GM12878 (cell line): ENCODE results near the gene EDARADD. TPM values are rescaled to one million over a fixed set of nuclear protein-coding genes. Genes with fewer than 3 reads are reported as not detected.

Source experiments
- ATAC-seq: fragments of 200-7000 bp; cut with Tn5 transposase; 3 replicates; pipeline ENCODE4 v1.9.1; 2020; ENCODE audit warnings: mild to moderate bottlenecking, moderate library complexity
- BruUV-seq: library from RNA; stranded (reverse); fragments of 400-500 nt; replicated peaks from 2 replicates; lab custom pipeline; 2021; lab: Mats Ljungman, UMichigan
- CTCF ChIA-PET: fragments of 300-600 bp; sonication (Branson Sonifier 250); formaldehyde crosslinking; extraction: SDS; loops from one replicate; lab custom pipeline; 2021; ENCODE audit warnings: inconsistent platforms; lab: Yijun Ruan, JAX
- POLR2A ChIA-PET: fragments of 350-600 bp; formaldehyde crosslinking; extraction: SDS; loops from one replicate; lab custom pipeline; 2021; ENCODE audit warnings: inconsistent platforms; lab: Charles Lee
- RAD21 ChIA-PET: fragments of 300-600 bp; sonication (Branson Sonifier 250); formaldehyde crosslinking; loops from one replicate; lab custom pipeline; 2023; ENCODE audit warnings: antibody characterized with exemption; ENCODE audit not compliant: unreplicated experiment; lab: Charles Lee
- SMC1A ChIA-PET: fragments of 300-600 bp; sonication (Branson Sonifier 250); formaldehyde crosslinking; loops from one replicate; lab custom pipeline; 2023; ENCODE audit not compliant: unreplicated experiment, uncharacterized antibody; lab: Charles Lee
- DNase-seq: peaks from one replicate; pipeline ENCODE4 v3.0.0-alpha.2; 2011; ENCODE audit warnings: low read depth, low spot score
- FAIRE-seq: peaks from 3 replicates; lab custom pipeline; 2011; peaks lifted over from hg19 to GRCh38; lab: Jason Lieb, UNC
- H2AFZ ChIP-seq: 2 replicates; pipeline ENCODE4 v1.6.0; 2011; ENCODE audit warnings: low read depth, low read length, control low read depth; ENCODE audit not compliant: control insufficient read depth
- H3K27ac ChIP-seq: 2 replicates; pipeline ENCODE4 v1.5.1; 2011; ENCODE audit warnings: control low read depth; ENCODE audit not compliant: control insufficient read depth, insufficient read depth
- H3K27me3 ChIP-seq, 2 experiments: replicated peaks in 1 of 2; 2 replicates each; pipeline versions ENCODE4 v1.6.0 to v1.6.1; 2011; ENCODE audit warnings: low read length in 1 of 2; ENCODE audit not compliant: control insufficient read depth in 2 of 2, insufficient read depth in 2 of 2
- H3K36me3 ChIP-seq, 2 experiments: 2 replicates each; pipeline ENCODE4 v1.5.1; 2011; ENCODE audit warnings: low read length in 1 of 2; ENCODE audit not compliant: control insufficient read depth in 2 of 2, insufficient read depth in 2 of 2
- H3K4me1 ChIP-seq: 2 replicates; pipeline ENCODE4 v1.6.1; 2011; ENCODE audit warnings: mild to moderate bottlenecking, low read length, moderate library complexity, mixed read lengths; ENCODE audit not compliant: control insufficient read depth, insufficient read depth
- H3K4me2 ChIP-seq: 2 replicates; pipeline ENCODE4 v1.6.0; 2011; ENCODE audit warnings: control low read depth; ENCODE audit not compliant: control insufficient read depth, insufficient read depth
- H3K4me3 ChIP-seq: fragments of 200-600 bp; sonication (generic); 2 replicates; pipeline ENCODE4 v1.5.1; 2016
- H3K79me2 ChIP-seq: 2 replicates; pipeline ENCODE4 v1.6.0; 2011; ENCODE audit warnings: low read length; ENCODE audit not compliant: control insufficient read depth, insufficient read depth
- H3K9ac ChIP-seq: 2 replicates; pipeline ENCODE4 v1.8.0; 2011; ENCODE audit warnings: low read length, control low read depth, mixed read lengths; ENCODE audit not compliant: control insufficient read depth, insufficient read depth
- H3K9me3 ChIP-seq: replicated peaks from 3 replicates; pipeline ENCODE4 v1.5.1; 2011; ENCODE audit warnings: mild to moderate bottlenecking, low read length; ENCODE audit not compliant: control insufficient read depth, insufficient read depth
- H4K20me1 ChIP-seq: 2 replicates; pipeline ENCODE4 v1.6.0; 2011; ENCODE audit not compliant: control insufficient read depth, insufficient read depth
- ATF7 ChIP-seq: fragments of 450-650 bp; IDR thresholded peaks from 2 replicates; pipeline ENCODE4 v1.6.1; 2016; ENCODE audit warnings: low read depth, mild to moderate bottlenecking
- FOXM1 ChIP-seq: IDR thresholded peaks from 2 replicates; pipeline ENCODE4 v1.6.1; 2012; ENCODE audit warnings: low read depth, mild to moderate bottlenecking, inconsistent platforms, low read length, moderate library complexity
- GABPA ChIP-seq: IDR thresholded peaks from 2 replicates; pipeline ENCODE4 v1.6.1; 2014; ENCODE audit warnings: antibody characterized with exemption, low read depth, mild to moderate bottlenecking, inconsistent platforms
- GATAD2B ChIP-seq: fragments of 450-650 bp; conservative IDR thresholded peaks from 2 replicates; pipeline ENCODE4 v1.6.1; 2017; ENCODE audit warnings: low read depth, mild to moderate bottlenecking, moderate library complexity
- IKZF2 ChIP-seq, 2 experiments: fragments of 450-650 bp; IDR thresholded peaks; 2 replicates each; pipeline ENCODE4 v1.6.1; 2017; ENCODE audit warnings: mild to moderate bottlenecking in 2 of 2, moderate library complexity in 2 of 2
- JUNB ChIP-seq: IDR thresholded peaks from 2 replicates; pipeline ENCODE4 v1.6.1; 2016; ENCODE audit warnings: antibody characterized with exemption, mild to moderate bottlenecking
- MEF2A ChIP-seq: IDR thresholded peaks from 2 replicates; pipeline ENCODE4 v1.6.1; 2011; ENCODE audit warnings: low read depth, mild to moderate bottlenecking, low read length, moderate library complexity; ENCODE audit not compliant: insufficient read depth
- NFYA ChIP-seq: IDR thresholded peaks from 2 replicates; pipeline ENCODE4 v1.6.1; 2011; ENCODE audit warnings: low read depth, mild to moderate bottlenecking, low read length, improper control_type of control experiment, borderline replicate concordance
- NR2C1 ChIP-seq: fragments of 450-650 bp; IDR thresholded peaks from 2 replicates; pipeline ENCODE4 v1.6.1; 2017; ENCODE audit warnings: antibody characterized with exemption, mild to moderate bottlenecking, moderate library complexity
- PBX3 ChIP-seq: IDR thresholded peaks from 2 replicates; pipeline ENCODE4 v1.6.1; 2011; ENCODE audit warnings: mild to moderate bottlenecking, low read depth, low read length, moderate library complexity; ENCODE audit not compliant: insufficient replicate concordance
- SIN3A ChIP-seq: IDR thresholded peaks from 2 replicates; pipeline ENCODE4 v1.6.1; 2012; ENCODE audit warnings: low read depth, low read length, improper control_type of control experiment
- SMAD1 ChIP-seq: fragments of 450-650 bp; IDR thresholded peaks from 2 replicates; pipeline ENCODE4 v1.6.1; 2018; ENCODE audit warnings: mild to moderate bottlenecking, low read depth; ENCODE audit not compliant: partially characterized antibody
- SREBF2 ChIP-seq: IDR thresholded peaks from 2 replicates; pipeline ENCODE4 v1.6.1; 2012; ENCODE audit warnings: mild to moderate bottlenecking, low read length
- SRF ChIP-seq, 2 experiments: IDR thresholded peaks; 2 replicates each; pipeline ENCODE4 v1.6.1; 2011; ENCODE audit warnings: low read depth in 2 of 2, low read length in 2 of 2, mild to moderate bottlenecking in 1 of 2, moderate library complexity in 1 of 2
- ZNF274 ChIP-seq: IDR thresholded peaks from one replicate; pipeline ENCODE4 v1.8.0; 2011; ENCODE audit not compliant: insufficient read length, insufficient read depth
- WGBS: methylation state at CpG from one replicate; pipeline ENCODE4 v1.1.6; 2016; ENCODE audit warnings: low lambda C conversion rate; ENCODE audit not compliant: insufficient replicate concordance, insufficient coverage; ENCODE audit errors: missing lambda C conversion rate; 5-methylcytosine and 5-hydroxymethylcytosine counted together
- in situ Hi-C: fragments of 300-500 bp; cut with MboI; formaldehyde crosslinking; loops from 9 replicates; pipeline ENCODE4 v1.14.3; 2018; ENCODE audit warnings: mixed read lengths
- intact Hi-C: fragments of 100-400 bp; cut with micrococcal nuclease; formaldehyde crosslinking; loops from one replicate; pipeline ENCODE4 v1.14.2; 2022; ENCODE audit not compliant: unreplicated experiment
- polyA plus RNA-seq, 11 experiments: library from polyadenylated mRNA; depleted of rRNA in 4 of 11; unstranded in 6 of 11; stranded (reverse) in 5 of 11; fragments of >200 nt; fragmentation: Nextera tagmentation in 4 of 11; fragmentation: Illumina TruSeq in 1 of 11; extraction: Ambion mirVana in 4 of 11; extraction: Trizol in 1 of 11; gene quantifications; 1 replicate in 1 of 11; 2 replicates in 10 of 11; pipeline versions ENCODE4 v1.2.1 to v1.2.3, GENCODE V29; 2011 to 2016; ENCODE audit warnings: inconsistent platforms in 2 of 11, missing spikeins in 2 of 11, low read depth in 1 of 11
- total RNA-seq, 4 experiments: library from RNA; depleted of rRNA in 3 of 4; stranded (reverse); fragments of >200 nt in 3 of 4; fragmentation: Illumina TruSeq in 1 of 4; extraction: Trizol in 1 of 4; gene quantifications; 2 replicates each; pipeline versions ENCODE4 v1.2.1 to v1.2.3, GENCODE V29; 2013 to 2021

EDARADD gene
- total and polyA plus RNA-seq, 10 of the 15 experiments (the other 5 are each of a cell fraction or from before 2014, with no cell fraction given), result 0.58 to 6.1 (median 4.7) TPM

DNA sequence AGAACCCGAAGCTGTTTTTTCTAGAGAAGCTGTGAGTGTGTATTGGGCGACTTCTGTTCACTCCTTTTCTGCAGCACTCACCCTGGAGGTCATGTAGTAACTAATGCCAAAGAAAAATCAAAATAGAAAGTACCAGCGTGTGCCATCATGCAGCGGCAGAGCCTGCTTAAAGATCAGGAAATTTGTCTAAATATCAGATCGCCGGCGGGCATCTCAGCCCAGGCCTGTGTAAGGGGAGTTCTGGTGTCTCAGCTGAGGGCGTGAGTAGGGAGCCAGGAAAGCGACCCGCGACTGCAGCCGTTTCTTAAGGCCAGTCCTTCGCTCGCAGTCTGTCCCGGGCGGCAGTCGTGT is 768 bp downstream of the EDARADD start:
- in situ Hi-C loops (no loop called here), intact Hi-C loops (no loop called here)
- FAIRE-seq (no peak), DNase-seq (no peak), ATAC-seq (no peak; the same call in 2 of the 3 replicates)
- under 1% methylated on average over 17 of the region's 17 CpGs for WGBS
- Histone ChIP-seq H2AFZ (peak overlapping the region; percentile 83), H3K9me3 (no peaks in the 10 kb centered on the region), H3K27me3 (peaks cover 0 to 5% of the 10 kb centered on the region in 2 experiments; a peak in 2 of 4 replicates), H3K9ac (peak overlapping the region; percentile 63; the same call in 1 of the 2 replicates), H3K27ac (no peak overlapping the region), H3K36me3 (no peaks in the 10 kb centered on the region), H3K4me3 (peak overlapping the region; percentile 57), H3K4me2 (peak overlapping the region; percentile 90), H3K4me1 (0 out of 2 replicates have a peak, but pooled peaks cover 2% of the 10 kb centered on the region), H4K20me1 (no peaks in the 10 kb centered on the region), H3K79me2 (no peaks in the 10 kb centered on the region)
- no TSS peak for BruUV-seq
- RAD21 ChIA-PET, result interaction anchor here (0.8 to 1.5 kb wide), 5 partner anchors 13 to 627 kb away, joined by 3 to 10 read pairs (median 3); no protein-coding TSS in a partner anchor
- POLR2A ChIA-PET, result interaction anchor here (0.6 to 2.2 kb wide), 5 partner anchors 9 to 187 kb away, joined by 3 to 6 read pairs (median 4); no protein-coding TSS in a partner anchor
- SMC1A ChIA-PET, result interaction anchor here (0.7 to 2.5 kb wide), 9 partner anchors 13 to 285 kb away, joined by 3 to 8 read pairs (median 3); no protein-coding TSS in a partner anchor
- CTCF ChIA-PET, result interaction anchor here (1.1 to 1.3 kb wide), 4 partner anchors 16 to 108 kb away, joined by 3 to 6 read pairs (median 3); no protein-coding TSS in a partner anchor
- TF ChIP-seq NR2C1, result no peak
- TF ChIP-seq JUNB, result no peak
- no peak for TF ChIP-seq ZNF274
- TF ChIP-seq IKZF2 (IDR thresholded peaks at IDR 0.05), result no peak

DNA sequence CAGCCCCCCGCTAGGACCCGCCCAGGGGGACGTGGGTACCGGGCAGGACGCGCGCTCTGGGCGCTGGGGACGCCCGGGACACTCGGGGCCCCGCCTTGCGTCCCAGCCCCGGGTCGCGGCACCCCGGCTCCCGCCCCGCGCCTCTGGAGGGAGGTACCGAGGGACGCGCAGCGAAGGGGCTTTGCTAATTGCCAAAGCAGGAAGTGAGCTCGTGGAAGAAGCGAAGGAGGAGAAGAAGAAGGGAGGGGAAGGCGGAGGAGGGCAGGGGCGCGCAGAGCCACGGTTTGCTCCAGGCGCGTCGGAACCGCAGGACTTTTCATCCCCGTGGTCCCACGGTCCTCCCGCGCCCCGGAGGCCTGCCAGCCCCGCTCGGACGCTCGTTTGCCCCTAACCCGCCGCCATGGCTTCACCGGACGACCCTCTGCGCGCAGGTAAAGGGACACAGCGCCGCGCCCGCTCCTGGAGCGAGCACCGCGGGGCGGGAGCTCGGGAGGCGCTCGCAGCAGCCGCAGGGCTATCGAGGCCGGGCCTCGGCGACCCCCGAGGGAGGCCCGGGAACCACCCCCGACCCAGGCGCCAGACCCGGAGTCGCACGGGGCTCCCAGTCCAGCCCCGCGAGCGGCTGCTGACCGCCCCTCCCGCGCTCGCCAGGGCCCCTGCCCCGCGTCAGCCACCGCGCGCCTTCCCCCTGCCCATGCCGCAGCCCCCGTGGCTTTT is 1.3 kb downstream of the EDARADD start:
- H4K20me1 ChIP-seq, result no peaks in the 10 kb centered on the region
- FAIRE-seq (no peak), DNase-seq (no peak), ATAC-seq (peak; percentile 78)
- no TSS peak for BruUV-seq
- WGBS, result 9% methylated on average over 64 of the region's 86 CpGs
- peak overlapping the region; percentile 63 for H3K9ac ChIP-seq
- POLR2A ChIA-PET, result interaction anchor here (0.6 to 2.2 kb wide), 4 partner anchors 27 to 188 kb away, joined by 3 to 6 read pairs (median 3); no protein-coding TSS in a partner anchor
- CTCF ChIA-PET, result interaction anchor here (0.6 to 1.2 kb wide), 3 partner anchors 19 to 46 kb away, joined by 3 to 4 read pairs (median 3); no protein-coding TSS in a partner anchor
- no peaks in the 10 kb centered on the region for H3K9me3 ChIP-seq
- H3K36me3 ChIP-seq, result no peaks in the 10 kb centered on the region
- intact Hi-C loops, result no loop called here
- no peak overlapping the region for H3K27ac ChIP-seq
- peak overlapping the region; percentile 83 for H2AFZ ChIP-seq
- peak overlapping the region; percentile 90 for H3K4me2 ChIP-seq
- H3K4me1 ChIP-seq, result 0 out of 2 replicates have a peak, but pooled peaks cover 2% of the 10 kb centered on the region
- SMC1A ChIA-PET, result interaction anchor here (0.7 to 2.5 kb wide), 9 partner anchors 13 to 285 kb away, joined by 3 to 8 read pairs (median 3); no protein-coding TSS in a partner anchor
- in situ Hi-C loops, result no loop called here
- peaks cover 0 to 5% of the 10 kb centered on the region in 2 experiments; a peak in 2 of 4 replicates for H3K27me3 ChIP-seq
- peak overlapping the region; percentile 57 for H3K4me3 ChIP-seq
- H3K79me2 ChIP-seq, result no peaks in the 10 kb centered on the region
- RAD21 ChIA-PET, result interaction anchor here (1.3 to 1.5 kb wide), 2 partner anchors 17 to 111 kb away, joined by 3 to 10 read pairs; no protein-coding TSS in a partner anchor
- no peak for TF ChIP-seq SRF (IDR thresholded peaks at IDR 0.05; ENCODE audit: low read depth in 2 of 2, low read length in 2 of 2)
- TF ChIP-seq MEF2A, result no peak
- TF ChIP-seq GATAD2B, result peak; percentile 34; the same call in 1 of the 2 replicates
- no peak for TF ChIP-seq PBX3
- no peak for TF ChIP-seq SMAD1
- no peak for TF ChIP-seq NFYA
- TF ChIP-seq ATF7, result no peak
- no peak for TF ChIP-seq FOXM1
- TF ChIP-seq SREBF2, result no peak
- TF ChIP-seq SIN3A, result no peak
- TF ChIP-seq GABPA, result no peak
